GM19238 (cell line): ENCODE results near the gene CFAP54.

ENCODE experiments used
- DNase-seq: peaks from one replicate; pipeline ENCODE4 v3.0.0; 2011; ENCODE audit warnings: low spot score; ENCODE audit not compliant: insufficient read length

CFAP54 gene

GRCh38 chr12:96824074-96824837 is 334.9 kb downstream of the CFAP54 start:
- DNase-seq, result no peak

- DNase-seq, result no peak
These were observed 335.5 kb downstream of the CFAP54 start for GRCh38 chr12:96824838-96825236.

GRCh38 chr12:96828169-96828789 is 338.9 kb downstream of the CFAP54 start:
- no peak for DNase-seq

- DNase-seq, result no peak
These were observed 340.0 kb downstream of the CFAP54 start for GRCh38 chr12:96829354-96829753.

- no peak for DNase-seq
These were observed 342.0 kb downstream of the CFAP54 start for GRCh38 chr12:96831346-96831745.

- no peak for DNase-seq
These were observed 356.9 kb downstream of the CFAP54 start for GRCh38 chr12:96846293-96846692.

- DNase-seq, result no peak
These were observed 361.3 kb downstream of the CFAP54 start for GRCh38 chr12:96850676-96851075.

GRCh38 chr12:96858162-96858561 is 368.8 kb downstream of the CFAP54 start:
- DNase-seq, result no peak

- DNase-seq, result no peak
These were observed 372.3 kb downstream of the CFAP54 start for GRCh38 chr12:96861656-96862055.

- DNase-seq, result no peak
These were observed 372.9 kb downstream of the CFAP54 start for GRCh38 chr12:96862326-96862725.

- no peak for DNase-seq
These were observed 375.0 kb downstream of the CFAP54 start for GRCh38 chr12:96864335-96864734.

GRCh38 chr12:96866801-96867590 is 377.6 kb downstream of the CFAP54 start:
- DNase-seq, result no peak

GRCh38 chr12:96870946-96871345 is 381.6 kb downstream of the CFAP54 start:
- no peak for DNase-seq

GRCh38 chr12:96872961-96873360 is 383.6 kb downstream of the CFAP54 start:
- DNase-seq, result no peak

GRCh38 chr12:96874211-96874610 is 384.8 kb downstream of the CFAP54 start:
- DNase-seq, result no peak

GRCh38 chr12:96876966-96877365 is 387.6 kb downstream of the CFAP54 start:
- DNase-seq, result no peak

- no peak for DNase-seq
These were observed 389.3 kb downstream of the CFAP54 start for GRCh38 chr12:96878704-96879103.

- DNase-seq, result no peak
These were observed 389.9 kb downstream of the CFAP54 start for GRCh38 chr12:96879301-96879700.

GRCh38 chr12:96880220-96880619 is 390.8 kb downstream of the CFAP54 start:
- DNase-seq, result no peak

GRCh38 chr12:96881608-96882007 is 392.2 kb downstream of the CFAP54 start:
- DNase-seq, result no peak

- DNase-seq, result no peak
These were observed 393.5 kb downstream of the CFAP54 start for GRCh38 chr12:96882862-96883261.

- no peak for DNase-seq
These were observed 394.2 kb downstream of the CFAP54 start for GRCh38 chr12:96883571-96883970.
